Nephron (organoid): ENCODE measurements around the gene CPE.

ENCODE experiments used
- H3K27ac Mint-ChIP-seq, 3 experiments: 2 replicates each; pipeline ENCODE4 v1.8.0; 2020; ENCODE audit warnings: mixed read lengths in 3 of 3, mild to moderate bottlenecking in 2 of 3, moderate library complexity in 1 of 3
- H3K27me3 Mint-ChIP-seq: 2 replicates; pipeline ENCODE4 v1.8.0; 2021; ENCODE audit warnings: low read depth, mild to moderate bottlenecking, moderate library complexity, mixed read lengths
- H3K36me3 Mint-ChIP-seq: 2 replicates; pipeline ENCODE4 v1.8.0; 2020; ENCODE audit warnings: low read depth, mixed read lengths
- H3K4me1 Mint-ChIP-seq: 2 replicates; pipeline ENCODE4 v1.8.0; 2020; ENCODE audit warnings: mixed read lengths
- H3K4me3 Mint-ChIP-seq, 3 experiments: 2 replicates each; pipeline ENCODE4 v1.8.0; 2020; ENCODE audit warnings: mild to moderate bottlenecking in 3 of 3, mixed read lengths in 3 of 3, moderate library complexity in 2 of 3
- H3K9me3 Mint-ChIP-seq: 2 replicates; pipeline ENCODE4 v1.8.0; 2020; ENCODE audit warnings: mixed read lengths
- TF ChIP-seq, protein P1 (sequence below), 3 experiments: fragments of 200-600 bp; sonication (generic); IDR thresholded peaks; one replicate each; pipeline ENCODE4 v1.5.0; 2021; ENCODE audit warnings: antibody characterized with exemption in 3 of 3; ENCODE audit not compliant: unreplicated experiment in 3 of 3

Gene CPE

DNA sequence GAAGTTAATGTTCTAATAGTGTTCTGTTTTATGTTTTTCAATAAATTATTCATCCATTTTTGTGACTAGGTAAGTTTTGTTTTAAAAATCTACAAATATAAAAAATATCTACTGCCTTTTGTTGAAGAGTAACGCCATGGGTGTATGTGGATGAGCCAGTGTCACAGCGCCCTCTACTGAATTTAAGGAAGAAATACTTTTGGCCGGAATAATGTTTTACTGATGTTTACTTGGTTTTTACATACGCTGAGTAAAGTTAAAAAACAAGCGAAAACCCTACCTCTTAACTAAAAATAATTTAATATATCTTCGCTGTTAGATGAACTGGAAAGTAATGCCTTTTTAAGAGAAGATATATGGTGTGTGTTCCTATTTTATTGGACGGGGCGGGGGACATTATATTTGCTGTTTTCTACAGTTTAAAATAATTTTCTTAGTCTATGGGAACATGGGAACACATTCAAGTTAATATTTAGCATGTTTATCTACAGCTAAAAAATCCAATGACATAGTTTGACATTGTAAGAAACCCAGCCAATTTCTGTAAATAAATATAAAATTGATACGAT is 86.1 kb downstream of the CPE start:
- Mint-ChIP-seq H3K27me3 (no peaks in the 10 kb centered on the region), H3K9me3 (no peaks in the 10 kb centered on the region), H3K4me3 (no peak overlapping the region), H3K27ac (peak overlapping the region in 1 of 3 experiments; percentile 15), H3K36me3 (no peaks in the 10 kb centered on the region), H3K4me1 (peaks cover 12% of the 10 kb centered on the region)
- TF ChIP-seq, protein P1, sequence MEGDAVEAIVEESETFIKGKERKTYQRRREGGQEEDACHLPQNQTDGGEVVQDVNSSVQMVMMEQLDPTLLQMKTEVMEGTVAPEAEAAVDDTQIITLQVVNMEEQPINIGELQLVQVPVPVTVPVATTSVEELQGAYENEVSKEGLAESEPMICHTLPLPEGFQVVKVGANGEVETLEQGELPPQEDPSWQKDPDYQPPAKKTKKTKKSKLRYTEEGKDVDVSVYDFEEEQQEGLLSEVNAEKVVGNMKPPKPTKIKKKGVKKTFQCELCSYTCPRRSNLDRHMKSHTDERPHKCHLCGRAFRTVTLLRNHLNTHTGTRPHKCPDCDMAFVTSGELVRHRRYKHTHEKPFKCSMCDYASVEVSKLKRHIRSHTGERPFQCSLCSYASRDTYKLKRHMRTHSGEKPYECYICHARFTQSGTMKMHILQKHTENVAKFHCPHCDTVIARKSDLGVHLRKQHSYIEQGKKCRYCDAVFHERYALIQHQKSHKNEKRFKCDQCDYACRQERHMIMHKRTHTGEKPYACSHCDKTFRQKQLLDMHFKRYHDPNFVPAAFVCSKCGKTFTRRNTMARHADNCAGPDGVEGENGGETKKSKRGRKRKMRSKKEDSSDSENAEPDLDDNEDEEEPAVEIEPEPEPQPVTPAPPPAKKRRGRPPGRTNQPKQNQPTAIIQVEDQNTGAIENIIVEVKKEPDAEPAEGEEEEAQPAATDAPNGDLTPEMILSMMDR (IDR thresholded peaks at IDR 0.05; ENCODE audit: unreplicated experiment in 3 of 3): peak; percentile 82 to 87 (median 86)

- Mint-ChIP-seq H3K4me3 (no peak overlapping the region), H3K9me3 (peaks cover 23% of the 10 kb centered on the region), H3K36me3 (peaks cover 11% of the 10 kb centered on the region), H3K27me3 (no peaks in the 10 kb centered on the region), H3K27ac (no peak overlapping the region), H3K4me1 (no peaks in the 10 kb centered on the region)
- TF ChIP-seq, protein P1 (IDR thresholded peaks at IDR 0.05; ENCODE audit: unreplicated experiment in 3 of 3): no peak
Observed at GRCh38 chr4:165470009-165470408, 91.2 kb downstream of the CPE start.

DNA sequence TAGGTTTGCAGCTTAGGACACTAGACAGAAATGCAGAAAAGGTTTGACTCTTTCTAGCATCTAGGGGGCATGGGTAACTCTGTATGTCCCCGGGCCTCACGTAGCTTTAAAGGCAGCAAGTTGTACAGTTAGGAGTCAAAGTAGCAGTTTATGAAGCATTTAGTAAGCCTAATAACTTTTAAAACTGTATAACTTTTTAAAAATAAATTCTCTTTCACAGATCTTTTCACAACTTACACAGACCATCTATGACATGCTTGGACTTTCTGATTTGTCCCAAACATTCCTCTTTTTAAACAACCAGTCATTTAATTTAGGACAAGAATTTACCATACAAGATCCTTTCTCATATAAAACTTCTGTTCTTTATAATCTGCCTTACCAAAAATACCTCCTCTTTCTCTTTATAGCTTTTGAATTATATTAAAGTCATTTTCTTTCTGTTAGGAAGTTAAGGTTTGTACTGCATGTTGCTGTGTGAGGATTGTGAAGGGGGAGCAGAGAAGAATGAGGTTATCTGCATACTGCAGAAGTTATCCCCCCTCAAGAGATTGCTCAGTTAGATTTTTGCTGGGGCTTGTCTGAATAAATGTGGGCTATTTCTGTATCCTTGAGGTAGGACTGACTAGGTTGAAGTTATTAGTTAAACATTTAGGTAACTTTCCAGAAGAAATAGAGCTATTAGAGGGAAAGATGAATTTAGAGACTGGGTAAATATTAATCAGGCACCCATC is 94.3 kb downstream of the CPE start:
- Mint-ChIP-seq H3K9me3 (peaks cover 30% of the 10 kb centered on the region), H3K4me1 (peaks cover 4% of the 10 kb centered on the region), H3K36me3 (peaks cover 31% of the 10 kb centered on the region), H3K4me3 (no peak overlapping the region), H3K27me3 (no peaks in the 10 kb centered on the region), H3K27ac (no peak overlapping the region)
- TF ChIP-seq, protein P1 (IDR thresholded peaks at IDR 0.05; ENCODE audit: unreplicated experiment in 3 of 3): no peak

DNA sequence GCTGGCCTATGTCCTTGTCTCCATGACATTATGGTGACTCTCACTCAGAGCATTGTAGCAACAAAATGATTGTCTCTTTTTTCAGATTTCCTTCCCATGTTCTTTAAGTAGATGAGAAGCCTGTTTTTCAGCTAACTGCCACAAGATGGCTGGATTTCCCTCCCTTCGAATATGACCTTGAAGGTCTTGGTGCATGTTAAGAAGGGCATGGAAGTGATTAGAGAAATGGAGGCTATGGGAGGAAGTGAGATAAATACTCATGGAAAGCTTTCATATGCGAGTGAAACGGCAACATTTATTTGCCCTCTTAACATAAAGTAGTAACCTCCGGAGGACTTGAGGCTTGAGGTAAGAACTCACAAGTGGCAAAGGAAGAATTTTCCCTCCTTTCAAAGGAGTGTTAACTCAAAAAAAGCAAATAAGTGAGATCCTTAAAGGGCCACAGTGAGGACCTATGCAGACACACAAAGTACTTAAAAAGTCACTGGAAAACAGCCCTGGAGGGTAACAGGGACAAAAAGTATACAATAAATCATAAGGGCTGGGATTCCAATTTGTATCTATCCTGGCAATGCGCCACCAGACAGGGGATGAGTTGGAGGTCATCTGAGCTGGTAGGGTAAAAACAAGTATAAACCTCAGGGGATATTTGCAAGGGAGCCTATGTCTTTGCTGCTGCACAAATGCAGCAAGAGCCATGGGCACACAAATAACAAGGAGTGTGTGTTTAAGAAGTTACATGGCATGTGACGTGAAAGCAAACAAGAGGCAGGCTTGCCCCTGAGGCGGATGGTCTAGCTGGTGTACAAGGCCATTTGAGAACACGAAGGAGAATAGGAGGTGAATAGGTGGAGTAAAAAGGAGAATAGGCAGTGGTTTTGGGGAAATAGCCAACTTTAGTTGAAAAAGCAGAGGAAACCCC is 96.2 kb downstream of the CPE start:
- Mint-ChIP-seq H3K27me3 (no peaks in the 10 kb centered on the region), H3K9me3 (peaks cover 30% of the 10 kb centered on the region), H3K4me3 (no peak overlapping the region), H3K4me1 (peaks cover 4% of the 10 kb centered on the region), H3K27ac (no peak overlapping the region), H3K36me3 (peaks cover 39% of the 10 kb centered on the region)
- TF ChIP-seq, protein P1 (IDR thresholded peaks at IDR 0.05; ENCODE audit: unreplicated experiment in 3 of 3): no peak

- Mint-ChIP-seq H3K9me3 (peaks cover 30% of the 10 kb centered on the region), H3K36me3 (peaks cover 39% of the 10 kb centered on the region), H3K27me3 (no peaks in the 10 kb centered on the region), H3K4me1 (peaks cover 4% of the 10 kb centered on the region), H3K4me3 (no peak overlapping the region), H3K27ac (no peak overlapping the region)
- TF ChIP-seq, protein P1 (IDR thresholded peaks at IDR 0.05; ENCODE audit: unreplicated experiment in 3 of 3): no peak
Observed at GRCh38 chr4:165475706-165476070, 96.9 kb downstream of the CPE start.
